Cardiac muscle cell (in vitro differentiated cells and primary cell): Measurements from ENCODE around the gene PRKX. TPM values are rescaled to one million over a fixed set of nuclear protein-coding genes. Genes with fewer than 3 reads are reported as not detected.
A peak's percentile ranks its signal among the peaks of the same experiment; 100 is the strongest.
"Not testable (repeated sequence)": the region's sequence is repeated elsewhere in the genome, so short reads cannot be mapped to it uniquely, and the experiment has no call there.

ENCODE experiments used
- DNase-seq, 2 donors: peaks; one replicate each; pipeline versions ENCODE4 v3.0.0 to v3.0.0-alpha.2; 2010 to 2017; ENCODE audit warnings: low read depth in 1 of 2, low spot score in 1 of 2
- H3K27ac ChIP-seq: fragments of 200-600 bp; sonication (generic); 2 replicates; pipeline ENCODE4 v1.5.1; 2016
- H3K27me3 ChIP-seq: fragments of 200-600 bp; sonication (generic); 2 replicates; pipeline ENCODE4 v1.6.0; 2016; ENCODE audit warnings: control low read depth
- H3K36me3 ChIP-seq: fragments of 200-600 bp; sonication (generic); 2 replicates; pipeline ENCODE4 v1.5.1; 2016; ENCODE audit warnings: control low read depth
- H3K4me1 ChIP-seq: fragments of 200-600 bp; sonication (generic); 2 replicates; pipeline ENCODE4 v1.8.1; 2017; ENCODE audit warnings: low read depth, mild to moderate bottlenecking, mixed run types
- H3K4me3 ChIP-seq: fragments of 200-600 bp; sonication (generic); 2 replicates; pipeline ENCODE4 v1.5.1; 2016; ENCODE audit warnings: mild to moderate bottlenecking
- H3K9me3 ChIP-seq: fragments of 200-600 bp; sonication (generic); 2 replicates; pipeline ENCODE4 v1.5.1; 2017; ENCODE audit warnings: low read depth, mild to moderate bottlenecking, control low read depth
- polyA plus RNA-seq: library from polyadenylated mRNA; unstranded; fragments of >200 nt; fragmentation: Nextera tagmentation; extraction: Ambion mirVana; gene quantifications from 2 replicates; pipeline ENCODE4 v1.2.1, GENCODE V29; 2016
- total RNA-seq: library from RNA; depleted of rRNA; stranded (reverse); fragments of >200 nt; gene quantifications from 2 replicates; pipeline ENCODE4 v1.2.3, GENCODE V29; 2016
- TF ChIP-seq, protein P1 (sequence below): IDR thresholded peaks from 2 replicates; pipeline ENCODE4 v1.5.1; 2012; ENCODE audit warnings: low read depth, mild to moderate bottlenecking, low read length

The PRKX gene
- total and polyA plus RNA-seq, 2 experiments from 2014 or later, result 8.4 to 12.2 TPM

DNA sequence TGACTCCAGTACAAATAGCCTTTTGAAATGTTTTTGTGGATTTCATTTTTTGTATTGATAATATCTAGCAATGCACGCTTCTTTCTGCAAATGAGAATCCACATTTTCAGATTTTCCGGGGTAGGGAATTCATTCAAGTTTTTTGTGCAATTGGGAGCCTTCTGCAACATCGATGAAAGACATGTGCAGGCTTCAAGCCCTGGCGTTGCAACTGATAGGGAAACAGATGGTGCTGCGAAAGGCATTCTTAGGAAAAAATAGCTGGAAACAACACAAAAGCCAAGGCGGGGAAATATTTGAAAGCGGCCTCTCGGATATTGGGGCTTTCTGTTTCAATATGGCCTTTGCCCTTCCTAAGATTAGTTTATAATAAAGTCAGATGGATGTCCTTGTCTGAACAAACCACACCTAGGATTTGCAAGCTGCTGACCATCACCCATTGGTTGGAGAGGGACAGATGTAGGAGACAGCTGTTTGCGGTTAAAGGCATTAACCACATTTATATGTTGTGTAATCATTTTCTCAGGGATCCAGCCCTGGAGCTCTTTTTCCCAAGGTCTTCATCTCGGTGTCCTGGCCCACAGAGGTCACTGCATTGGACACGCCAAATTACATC lies 136.5 kb downstream of the PRKX start:
- TF ChIP-seq, protein P1, sequence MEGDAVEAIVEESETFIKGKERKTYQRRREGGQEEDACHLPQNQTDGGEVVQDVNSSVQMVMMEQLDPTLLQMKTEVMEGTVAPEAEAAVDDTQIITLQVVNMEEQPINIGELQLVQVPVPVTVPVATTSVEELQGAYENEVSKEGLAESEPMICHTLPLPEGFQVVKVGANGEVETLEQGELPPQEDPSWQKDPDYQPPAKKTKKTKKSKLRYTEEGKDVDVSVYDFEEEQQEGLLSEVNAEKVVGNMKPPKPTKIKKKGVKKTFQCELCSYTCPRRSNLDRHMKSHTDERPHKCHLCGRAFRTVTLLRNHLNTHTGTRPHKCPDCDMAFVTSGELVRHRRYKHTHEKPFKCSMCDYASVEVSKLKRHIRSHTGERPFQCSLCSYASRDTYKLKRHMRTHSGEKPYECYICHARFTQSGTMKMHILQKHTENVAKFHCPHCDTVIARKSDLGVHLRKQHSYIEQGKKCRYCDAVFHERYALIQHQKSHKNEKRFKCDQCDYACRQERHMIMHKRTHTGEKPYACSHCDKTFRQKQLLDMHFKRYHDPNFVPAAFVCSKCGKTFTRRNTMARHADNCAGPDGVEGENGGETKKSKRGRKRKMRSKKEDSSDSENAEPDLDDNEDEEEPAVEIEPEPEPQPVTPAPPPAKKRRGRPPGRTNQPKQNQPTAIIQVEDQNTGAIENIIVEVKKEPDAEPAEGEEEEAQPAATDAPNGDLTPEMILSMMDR, result no peak
- Histone ChIP-seq H3K36me3 (no peaks in the 10 kb centered on the region), H3K27ac (no peak overlapping the region), H3K9me3 (no peaks in the 10 kb centered on the region), H3K27me3 (no peaks in the 10 kb centered on the region), H3K4me1 (no peaks in the 10 kb centered on the region), H3K4me3 (no peak overlapping the region)
- DNase-seq, result peak in 1 of 2 donors; percentile 81

DNA sequence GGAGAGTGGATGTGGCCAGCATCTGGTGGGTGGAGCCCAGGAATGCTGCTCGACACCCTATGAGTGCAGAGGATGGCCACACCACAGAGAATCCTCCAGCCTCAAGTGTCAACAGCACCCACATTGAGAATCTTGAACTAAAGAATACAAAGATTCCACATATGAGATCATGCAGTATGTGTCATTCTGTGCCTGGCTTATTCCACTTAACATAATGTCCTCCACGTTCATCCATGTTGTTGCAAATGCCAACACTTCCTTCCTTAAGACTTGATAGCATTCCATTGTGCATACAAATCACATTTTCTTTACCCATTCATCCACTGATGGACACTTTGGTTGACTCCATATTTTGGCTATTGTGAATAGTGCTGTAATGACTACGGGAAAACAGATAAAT lies 145.8 kb downstream of the PRKX start:
- Histone ChIP-seq H3K27me3 (no peaks in the 10 kb centered on the region), H3K9me3 (no peaks in the 10 kb centered on the region), H3K27ac (no peak overlapping the region), H3K4me3 (no peak overlapping the region), H3K4me1 (no peaks in the 10 kb centered on the region), H3K36me3 (no peaks in the 10 kb centered on the region)
- DNase-seq, result no peak
- TF ChIP-seq, protein P1, result no peak

GRCh38 chrX:3563451-3563850 lies 150.0 kb downstream of the PRKX start:
- H3K27me3 ChIP-seq, result no peaks in the 10 kb centered on the region
- H3K4me1 ChIP-seq, result no peaks in the 10 kb centered on the region
- TF ChIP-seq, protein P1, result no peak
- H3K9me3 ChIP-seq, result no peaks in the 10 kb centered on the region
- no peak overlapping the region for H3K4me3 ChIP-seq
- no peaks in the 10 kb centered on the region for H3K36me3 ChIP-seq
- H3K27ac ChIP-seq, result no peak overlapping the region
- DNase-seq, result no peak

GRCh38 chrX:3560010-3560409 lies 153.4 kb downstream of the PRKX start:
- not testable (repeated sequence) for DNase-seq, H3K4me3 ChIP-seq, H3K36me3 ChIP-seq, H3K4me1 ChIP-seq, H3K27ac ChIP-seq, H3K9me3 ChIP-seq, H3K27me3 ChIP-seq
